ENCODE data around the gene TMEM168.

Gene TMEM168

DNA sequence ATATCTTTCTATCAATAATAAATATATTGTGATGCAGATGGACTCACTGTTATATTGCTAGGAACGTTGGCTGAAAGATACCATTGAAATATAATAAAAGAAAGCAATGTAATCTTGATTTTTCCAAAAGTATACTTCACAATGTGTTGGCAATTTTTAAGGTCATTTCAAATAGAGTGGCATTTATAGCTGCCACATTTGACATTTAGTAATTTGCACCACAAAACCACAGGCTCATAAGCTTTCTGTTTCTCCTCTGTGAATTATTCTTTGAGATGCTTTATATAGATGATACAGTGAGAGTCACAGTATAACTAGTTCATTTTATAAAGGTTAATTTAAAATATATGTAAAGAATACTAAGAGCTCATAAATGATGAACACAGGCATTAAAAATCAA is 44.6 kb downstream of the TMEM168 start:
- ATAC-seq (ENCODE audit: low read depth) (no peak), DNase-seq (ENCODE audit: low spot score) (no peak)
- TF ChIP-seq, protein P1, sequence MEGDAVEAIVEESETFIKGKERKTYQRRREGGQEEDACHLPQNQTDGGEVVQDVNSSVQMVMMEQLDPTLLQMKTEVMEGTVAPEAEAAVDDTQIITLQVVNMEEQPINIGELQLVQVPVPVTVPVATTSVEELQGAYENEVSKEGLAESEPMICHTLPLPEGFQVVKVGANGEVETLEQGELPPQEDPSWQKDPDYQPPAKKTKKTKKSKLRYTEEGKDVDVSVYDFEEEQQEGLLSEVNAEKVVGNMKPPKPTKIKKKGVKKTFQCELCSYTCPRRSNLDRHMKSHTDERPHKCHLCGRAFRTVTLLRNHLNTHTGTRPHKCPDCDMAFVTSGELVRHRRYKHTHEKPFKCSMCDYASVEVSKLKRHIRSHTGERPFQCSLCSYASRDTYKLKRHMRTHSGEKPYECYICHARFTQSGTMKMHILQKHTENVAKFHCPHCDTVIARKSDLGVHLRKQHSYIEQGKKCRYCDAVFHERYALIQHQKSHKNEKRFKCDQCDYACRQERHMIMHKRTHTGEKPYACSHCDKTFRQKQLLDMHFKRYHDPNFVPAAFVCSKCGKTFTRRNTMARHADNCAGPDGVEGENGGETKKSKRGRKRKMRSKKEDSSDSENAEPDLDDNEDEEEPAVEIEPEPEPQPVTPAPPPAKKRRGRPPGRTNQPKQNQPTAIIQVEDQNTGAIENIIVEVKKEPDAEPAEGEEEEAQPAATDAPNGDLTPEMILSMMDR (IDR thresholded peaks at IDR 0.05; ENCODE audit: poor library complexity, severe bottlenecking) = no peak

DNA sequence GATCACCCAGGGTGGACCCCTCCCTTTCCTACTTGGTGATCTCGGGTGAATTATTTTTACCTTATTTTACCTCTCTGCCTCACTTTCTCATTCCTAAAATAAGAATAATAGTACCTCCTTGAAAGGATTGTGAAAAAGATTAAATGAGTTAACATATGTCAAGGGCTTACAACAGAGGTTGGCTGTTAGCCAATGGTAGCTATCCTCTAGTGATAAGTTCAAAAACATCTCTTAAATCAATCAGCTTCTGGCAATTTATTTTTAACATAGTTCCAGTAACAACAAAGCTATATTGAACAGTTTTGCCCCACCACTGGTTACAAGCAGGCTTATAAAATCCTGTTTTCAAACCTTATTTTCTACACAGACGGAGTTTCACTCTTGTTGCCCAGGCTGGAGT is 45.4 kb downstream of the TMEM168 start:
- ATAC-seq (ENCODE audit: low read depth) (no peak), DNase-seq (ENCODE audit: low spot score) (no peak)
- Histone ChIP-seq H3K4me3 (ENCODE audit: severe bottlenecking) (no peak overlapping the region), H3K9me3 (ENCODE audit: severe bottlenecking) (no peaks in the 10 kb centered on the region), H3K27ac (ENCODE audit: poor library complexity, severe bottlenecking) (no peak overlapping the region), H3K27me3 (ENCODE audit: insufficient read depth, poor library complexity, severe bottlenecking) (no peaks in the 10 kb centered on the region), H3K36me3 (ENCODE audit: low read depth) (no peaks in the 10 kb centered on the region), H3K4me1 (ENCODE audit: insufficient read depth, poor library complexity, severe bottlenecking) (no peaks in the 10 kb centered on the region)
- TF ChIP-seq, protein P1 (IDR thresholded peaks at IDR 0.05; ENCODE audit: poor library complexity, severe bottlenecking) = no peak

More for the DNA sequence above, 44.6 kb downstream of the TMEM168 start:
- no peaks in the 10 kb centered on the region for H3K4me1 ChIP-seq (ENCODE audit: insufficient read depth, poor library complexity, severe bottlenecking)
- no peaks in the 10 kb centered on the region for H3K9me3 ChIP-seq (ENCODE audit: severe bottlenecking)
- H3K27me3 ChIP-seq (ENCODE audit: insufficient read depth, poor library complexity, severe bottlenecking) = no peaks in the 10 kb centered on the region
- no peaks in the 10 kb centered on the region for H3K36me3 ChIP-seq (ENCODE audit: low read depth)
- no peak overlapping the region for H3K4me3 ChIP-seq (ENCODE audit: severe bottlenecking)
- H3K27ac ChIP-seq (ENCODE audit: poor library complexity, severe bottlenecking) = no peak overlapping the region

GRCh38 chr7:112743811-112744210 is 46.4 kb downstream of the TMEM168 start:
- no peak overlapping the region for H3K4me3 ChIP-seq (ENCODE audit: severe bottlenecking)
- H3K4me1 ChIP-seq (ENCODE audit: insufficient read depth, poor library complexity, severe bottlenecking) = no peaks in the 10 kb centered on the region
- ATAC-seq (ENCODE audit: low read depth) = 0 out of 3 replicates have a peak, but pooled peaks have one; percentile 27
- TF ChIP-seq, protein P1 (IDR thresholded peaks at IDR 0.05; ENCODE audit: poor library complexity, severe bottlenecking) = no peak
- no peak for DNase-seq (ENCODE audit: low spot score)
- H3K27me3 ChIP-seq (ENCODE audit: insufficient read depth, poor library complexity, severe bottlenecking) = no peaks in the 10 kb centered on the region
- no peaks in the 10 kb centered on the region for H3K36me3 ChIP-seq (ENCODE audit: low read depth)
- H3K9me3 ChIP-seq (ENCODE audit: severe bottlenecking) = no peaks in the 10 kb centered on the region
- H3K27ac ChIP-seq (ENCODE audit: poor library complexity, severe bottlenecking) = no peak overlapping the region

GRCh38 chr7:112740667-112741066 is 49.5 kb downstream of the TMEM168 start:
- TF ChIP-seq, protein P1 (IDR thresholded peaks at IDR 0.05; ENCODE audit: poor library complexity, severe bottlenecking) = no peak
- Histone ChIP-seq H3K36me3 (ENCODE audit: low read depth) (no peaks in the 10 kb centered on the region), H3K9me3 (ENCODE audit: severe bottlenecking) (no peaks in the 10 kb centered on the region), H3K27ac (ENCODE audit: poor library complexity, severe bottlenecking) (no peak overlapping the region), H3K27me3 (ENCODE audit: insufficient read depth, poor library complexity, severe bottlenecking) (no peaks in the 10 kb centered on the region), H3K4me3 (ENCODE audit: severe bottlenecking) (no peak overlapping the region), H3K4me1 (ENCODE audit: insufficient read depth, poor library complexity, severe bottlenecking) (no peaks in the 10 kb centered on the region)
- DNase-seq (ENCODE audit: low spot score) (no peak), ATAC-seq (ENCODE audit: low read depth) (no peak)

DNA sequence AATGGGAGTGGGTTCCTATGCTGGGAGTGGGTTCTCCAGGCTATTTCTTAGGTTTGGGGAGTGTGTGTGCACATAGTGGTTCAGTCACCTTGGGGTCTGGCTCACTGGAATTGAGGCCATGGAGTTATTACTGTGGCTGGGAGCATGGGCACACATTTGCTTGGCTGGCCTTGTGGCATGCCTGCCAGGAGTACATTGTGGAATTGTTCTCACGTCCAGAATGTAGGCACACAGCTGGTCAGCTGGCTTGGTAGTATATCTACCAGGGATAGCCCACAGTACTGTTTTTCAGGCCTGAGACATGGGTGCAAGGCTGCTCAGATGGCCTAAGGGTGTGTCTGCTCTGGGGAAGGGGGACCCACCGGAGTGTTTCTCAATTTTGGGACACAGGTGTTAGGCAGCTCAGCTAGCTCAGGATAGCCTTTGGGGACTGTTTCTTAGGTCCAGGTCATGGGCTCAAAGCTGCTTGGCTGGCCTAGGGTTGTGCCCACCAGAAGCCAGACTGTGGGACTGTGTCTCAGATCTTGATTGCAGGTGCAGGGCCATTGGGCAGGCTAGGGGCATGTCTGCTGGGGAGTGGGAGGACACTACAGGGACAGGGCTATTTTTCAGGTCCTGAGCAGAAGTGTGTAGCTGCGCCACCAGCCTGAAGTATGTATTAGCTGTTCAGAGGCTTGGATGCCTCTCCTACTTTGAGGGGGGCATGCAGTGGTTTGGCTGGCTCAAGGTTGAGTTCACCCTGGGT is 50.6 kb downstream of the TMEM168 start:
- Histone ChIP-seq H3K27me3 (ENCODE audit: insufficient read depth, poor library complexity, severe bottlenecking) (no peaks in the 10 kb centered on the region), H3K4me1 (ENCODE audit: insufficient read depth, poor library complexity, severe bottlenecking) (no peaks in the 10 kb centered on the region), H3K36me3 (ENCODE audit: low read depth) (no peaks in the 10 kb centered on the region), H3K9me3 (ENCODE audit: severe bottlenecking) (no peaks in the 10 kb centered on the region), H3K4me3 (ENCODE audit: severe bottlenecking) (no peak overlapping the region), H3K27ac (ENCODE audit: poor library complexity, severe bottlenecking) (no peak overlapping the region)
- ATAC-seq (ENCODE audit: low read depth) (no peak), DNase-seq (ENCODE audit: low spot score) (no peak)
- TF ChIP-seq, protein P1 (IDR thresholded peaks at IDR 0.05; ENCODE audit: poor library complexity, severe bottlenecking) = no peak

Measured in RWPE2 (cell line).